Measurements from ENCODE around the gene RASSF3.

The RASSF3 gene

DNA sequence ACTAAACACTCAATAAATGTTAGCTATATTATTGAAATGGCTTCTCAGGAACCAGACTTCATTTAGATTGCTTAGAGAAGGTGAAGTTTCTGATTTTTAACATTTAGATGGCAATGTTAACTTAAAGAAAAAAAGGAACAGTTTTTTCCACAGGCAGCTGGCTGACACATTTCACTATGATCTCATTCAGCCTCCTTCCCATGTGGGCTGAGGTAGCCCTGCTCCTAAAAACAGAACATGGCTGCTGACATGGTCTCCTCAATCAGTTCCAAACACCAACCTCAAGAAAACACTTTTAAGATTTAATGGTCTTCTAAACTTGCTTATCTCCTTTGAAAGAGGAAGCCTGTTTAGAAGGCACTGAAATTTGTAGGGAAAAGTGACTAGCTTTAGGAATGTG, 125.1 kb downstream of the RASSF3 start:
- H3K9me3 ChIP-seq (ENCODE audit: insufficient read depth, low read depth, low read length) = no peaks in the 10 kb centered on the region
- H3K9ac ChIP-seq (ENCODE audit: low read depth, low read length) = no peak overlapping the region
- H3K36me3 ChIP-seq (ENCODE audit: insufficient read depth, low read length) = peaks cover 67% of the 10 kb centered on the region
- no peaks in the 10 kb centered on the region for H3K4me1 ChIP-seq (ENCODE audit: insufficient read depth, low read length)
- no peaks in the 10 kb centered on the region for H3K27me3 ChIP-seq (ENCODE audit: insufficient read depth, low read length)
- no peak overlapping the region for H3K27ac ChIP-seq (ENCODE audit: low read depth, low read length)
- no peak overlapping the region for H3K4me3 ChIP-seq (ENCODE audit: low read length)

- no peak overlapping the region for H3K4me3 ChIP-seq (ENCODE audit: low read length)
- H3K9ac ChIP-seq (ENCODE audit: low read depth, low read length) = no peak overlapping the region
- H3K27me3 ChIP-seq (ENCODE audit: insufficient read depth, low read length) = no peaks in the 10 kb centered on the region
- 88% methylated on average over 1 of the region's 1 CpG for WGBS
- H3K9me3 ChIP-seq (ENCODE audit: insufficient read depth, low read depth, low read length) = no peaks in the 10 kb centered on the region
- H3K4me1 ChIP-seq (ENCODE audit: insufficient read depth, low read length) = no peaks in the 10 kb centered on the region
- H3K36me3 ChIP-seq (ENCODE audit: insufficient read depth, low read length) = peaks cover 75% of the 10 kb centered on the region
- no peak overlapping the region for H3K27ac ChIP-seq (ENCODE audit: low read depth, low read length)
Measured at GRCh38 chr12:64736771-64737170, 126.5 kb downstream of the RASSF3 start.

GRCh38 chr12:64737539-64737938, 127.2 kb downstream of the RASSF3 start:
- WGBS = 86% methylated on average over 1 of the region's 1 CpG
- Histone ChIP-seq H3K9ac (ENCODE audit: low read depth, low read length) (no peak overlapping the region), H3K36me3 (ENCODE audit: insufficient read depth, low read length) (peaks cover 79% of the 10 kb centered on the region)

GRCh38 chr12:64739778-64740177, 129.5 kb downstream of the RASSF3 start:
- Histone ChIP-seq H3K36me3 (ENCODE audit: insufficient read depth, low read length) (peaks cover 91% of the 10 kb centered on the region), H3K9ac (ENCODE audit: low read depth, low read length) (no peak overlapping the region), H3K27me3 (ENCODE audit: insufficient read depth, low read length) (no peaks in the 10 kb centered on the region), H3K4me3 (ENCODE audit: low read length) (no peak overlapping the region), H3K27ac (ENCODE audit: low read depth, low read length) (no peak overlapping the region), H3K4me1 (ENCODE audit: insufficient read depth, low read length) (no peaks in the 10 kb centered on the region), H3K9me3 (ENCODE audit: insufficient read depth, low read depth, low read length) (no peaks in the 10 kb centered on the region)
- WGBS = 79% methylated on average over 2 of the region's 2 CpGs

More at GRCh38 chr12:64737539-64737938, 127.2 kb downstream of the RASSF3 start:
- no peak overlapping the region for H3K4me3 ChIP-seq (ENCODE audit: low read length)
- no peaks in the 10 kb centered on the region for H3K9me3 ChIP-seq (ENCODE audit: insufficient read depth, low read depth, low read length)
- H3K27me3 ChIP-seq (ENCODE audit: insufficient read depth, low read length) = no peaks in the 10 kb centered on the region
- no peaks in the 10 kb centered on the region for H3K4me1 ChIP-seq (ENCODE audit: insufficient read depth, low read length)
- H3K27ac ChIP-seq (ENCODE audit: low read depth, low read length) = no peak overlapping the region

- no peaks in the 10 kb centered on the region for H3K27me3 ChIP-seq (ENCODE audit: insufficient read depth, low read length)
- no peak overlapping the region for H3K4me3 ChIP-seq (ENCODE audit: low read length)
- H3K27ac ChIP-seq (ENCODE audit: low read depth, low read length) = no peak overlapping the region
- H3K36me3 ChIP-seq (ENCODE audit: insufficient read depth, low read length) = peaks cover 91% of the 10 kb centered on the region
- no peaks in the 10 kb centered on the region for H3K4me1 ChIP-seq (ENCODE audit: insufficient read depth, low read length)
- WGBS = 96% methylated on average over 2 of the region's 2 CpGs
- H3K9ac ChIP-seq (ENCODE audit: low read depth, low read length) = no peak overlapping the region
- no peaks in the 10 kb centered on the region for H3K9me3 ChIP-seq (ENCODE audit: insufficient read depth, low read depth, low read length)
Measured at GRCh38 chr12:64740646-64741045, 130.4 kb downstream of the RASSF3 start.

DNA sequence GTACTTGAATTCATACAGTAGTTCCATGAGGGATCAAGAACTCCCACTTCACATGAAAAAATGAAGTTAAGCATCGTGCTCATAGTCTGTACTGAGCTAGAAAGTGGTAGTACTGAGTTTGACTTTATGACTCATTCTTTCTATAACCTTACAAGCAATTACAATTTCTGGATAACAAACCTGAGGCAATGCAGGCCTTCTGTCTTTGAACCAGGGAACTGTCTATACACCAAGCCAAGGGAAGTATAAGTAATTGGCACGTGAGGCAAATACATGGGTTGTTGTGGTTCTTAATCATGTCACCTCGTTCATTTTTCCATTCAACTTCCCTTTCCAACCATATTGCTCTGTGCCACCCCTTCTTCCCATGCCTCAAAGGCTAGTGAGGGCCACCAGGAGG, 132.1 kb downstream of the RASSF3 start:
- Histone ChIP-seq H3K27me3 (ENCODE audit: insufficient read depth, low read length) (no peaks in the 10 kb centered on the region), H3K9ac (ENCODE audit: low read depth, low read length) (no peak overlapping the region), H3K27ac (ENCODE audit: low read depth, low read length) (no peak overlapping the region), H3K36me3 (ENCODE audit: insufficient read depth, low read length) (peaks cover 90% of the 10 kb centered on the region), H3K9me3 (ENCODE audit: insufficient read depth, low read depth, low read length) (no peaks in the 10 kb centered on the region), H3K4me1 (ENCODE audit: insufficient read depth, low read length) (no peaks in the 10 kb centered on the region), H3K4me3 (ENCODE audit: low read length) (no peak overlapping the region)
- 100% methylated on average over 1 of the region's 3 CpGs for WGBS

GRCh38 chr12:64743206-64743605, 132.9 kb downstream of the RASSF3 start:
- WGBS = 91% methylated on average over 3 of the region's 3 CpGs
- Histone ChIP-seq H3K27me3 (ENCODE audit: insufficient read depth, low read length) (no peaks in the 10 kb centered on the region), H3K36me3 (ENCODE audit: insufficient read depth, low read length) (peaks cover 91% of the 10 kb centered on the region), H3K9me3 (ENCODE audit: insufficient read depth, low read depth, low read length) (no peaks in the 10 kb centered on the region), H3K4me3 (ENCODE audit: low read length) (no peak overlapping the region), H3K27ac (ENCODE audit: low read depth, low read length) (no peak overlapping the region), H3K4me1 (ENCODE audit: insufficient read depth, low read length) (no peaks in the 10 kb centered on the region), H3K9ac (ENCODE audit: low read depth, low read length) (no peak overlapping the region)

DNA sequence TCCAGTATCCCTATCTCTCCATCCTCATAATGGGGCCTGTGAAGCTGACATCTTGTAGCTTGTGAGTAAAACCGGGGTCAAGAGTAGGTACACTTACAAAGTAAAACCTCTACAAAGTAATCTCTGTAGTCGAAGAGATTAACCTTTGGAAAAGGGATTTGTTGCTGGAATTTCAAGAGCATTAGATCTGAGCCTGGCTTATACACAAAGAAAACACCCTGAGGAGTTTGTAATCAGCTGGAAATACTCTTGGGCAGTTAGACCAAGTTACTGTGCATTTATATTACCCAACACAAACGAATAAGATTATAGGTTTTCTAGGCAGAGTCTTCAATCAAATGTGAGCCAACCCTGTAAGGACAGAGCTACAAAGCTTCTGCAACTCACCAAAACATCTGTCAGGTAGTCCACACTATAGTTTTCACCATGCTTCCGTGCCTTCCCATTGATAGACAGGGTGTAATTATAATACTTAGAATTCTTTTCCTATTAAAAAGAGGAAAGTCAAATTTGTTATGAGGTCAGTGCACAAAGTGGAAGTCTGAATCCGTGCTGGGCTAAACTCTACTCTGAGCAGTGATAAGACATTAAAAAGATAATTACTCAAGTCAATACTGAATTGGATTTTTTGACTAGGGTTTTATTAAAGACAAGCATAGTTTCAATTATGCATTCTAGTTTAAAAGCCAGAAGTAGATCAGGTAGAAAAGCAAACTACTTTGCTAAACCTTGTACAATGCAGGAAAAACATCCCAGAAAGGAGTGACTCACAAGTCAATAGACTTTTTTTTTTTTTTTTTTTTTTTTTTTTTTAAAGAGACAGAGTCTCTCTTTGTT, 134.3 kb downstream of the RASSF3 start:
- Histone ChIP-seq H3K4me3 (ENCODE audit: low read length) (no peak overlapping the region), H3K27ac (ENCODE audit: low read depth, low read length) (no peak overlapping the region), H3K9ac (ENCODE audit: low read depth, low read length) (no peak overlapping the region), H3K27me3 (ENCODE audit: insufficient read depth, low read length) (no peaks in the 10 kb centered on the region), H3K36me3 (ENCODE audit: insufficient read depth, low read length) (peaks cover 82% of the 10 kb centered on the region), H3K4me1 (ENCODE audit: insufficient read depth, low read length) (no peaks in the 10 kb centered on the region), H3K9me3 (ENCODE audit: insufficient read depth, low read depth, low read length) (no peaks in the 10 kb centered on the region)
- WGBS = 89% methylated on average over 4 of the region's 5 CpGs

GRCh38 chr12:64745259-64745807, 135.0 kb downstream of the RASSF3 start:
- Histone ChIP-seq H3K27me3 (ENCODE audit: insufficient read depth, low read length) (no peaks in the 10 kb centered on the region), H3K4me3 (ENCODE audit: low read length) (no peak overlapping the region), H3K27ac (ENCODE audit: low read depth, low read length) (no peak overlapping the region), H3K36me3 (ENCODE audit: insufficient read depth, low read length) (peaks cover 81% of the 10 kb centered on the region), H3K4me1 (ENCODE audit: insufficient read depth, low read length) (no peaks in the 10 kb centered on the region), H3K9me3 (ENCODE audit: insufficient read depth, low read depth, low read length) (no peaks in the 10 kb centered on the region), H3K9ac (ENCODE audit: low read depth, low read length) (no peak overlapping the region)
- WGBS = 92% methylated on average over 7 of the region's 7 CpGs

GRCh38 chr12:64745980-64746379, 135.7 kb downstream of the RASSF3 start:
- Histone ChIP-seq H3K4me3 (ENCODE audit: low read length) (no peak overlapping the region), H3K9me3 (ENCODE audit: insufficient read depth, low read depth, low read length) (no peaks in the 10 kb centered on the region), H3K27me3 (ENCODE audit: insufficient read depth, low read length) (no peaks in the 10 kb centered on the region), H3K27ac (ENCODE audit: low read depth, low read length) (no peak overlapping the region), H3K4me1 (ENCODE audit: insufficient read depth, low read length) (no peaks in the 10 kb centered on the region), H3K36me3 (ENCODE audit: insufficient read depth, low read length) (peaks cover 81% of the 10 kb centered on the region), H3K9ac (ENCODE audit: low read depth, low read length) (no peak overlapping the region)
- WGBS = 99% methylated on average over 2 of the region's 2 CpGs

- Histone ChIP-seq H3K4me3 (ENCODE audit: low read length) (no peak overlapping the region), H3K9me3 (ENCODE audit: insufficient read depth, low read depth, low read length) (no peaks in the 10 kb centered on the region), H3K9ac (ENCODE audit: low read depth, low read length) (no peak overlapping the region), H3K27me3 (ENCODE audit: insufficient read depth, low read length) (no peaks in the 10 kb centered on the region), H3K27ac (ENCODE audit: low read depth, low read length) (no peak overlapping the region), H3K4me1 (ENCODE audit: insufficient read depth, low read length) (no peaks in the 10 kb centered on the region), H3K36me3 (ENCODE audit: insufficient read depth, low read length) (peaks cover 78% of the 10 kb centered on the region)
- WGBS = 92% methylated on average over 2 of the region's 2 CpGs
Measured at GRCh38 chr12:64746663-64747062, 136.4 kb downstream of the RASSF3 start.

All from HUES64 (cell line).